Amniotic epithelial cell (primary cell): ENCODE data around the gene OR13C2.
A peak's percentile ranks its signal among the peaks of the same experiment; 100 is the strongest.
"Not testable (repeated sequence)": the region's sequence is repeated elsewhere in the genome, so short reads cannot be mapped to it uniquely, and the experiment has no call there.

Source experiments
- DNase-seq: peaks from one replicate; pipeline ENCODE4 v3.0.0-alpha.2; 2010; ENCODE audit warnings: low read depth

The OR13C2 gene, protein sequence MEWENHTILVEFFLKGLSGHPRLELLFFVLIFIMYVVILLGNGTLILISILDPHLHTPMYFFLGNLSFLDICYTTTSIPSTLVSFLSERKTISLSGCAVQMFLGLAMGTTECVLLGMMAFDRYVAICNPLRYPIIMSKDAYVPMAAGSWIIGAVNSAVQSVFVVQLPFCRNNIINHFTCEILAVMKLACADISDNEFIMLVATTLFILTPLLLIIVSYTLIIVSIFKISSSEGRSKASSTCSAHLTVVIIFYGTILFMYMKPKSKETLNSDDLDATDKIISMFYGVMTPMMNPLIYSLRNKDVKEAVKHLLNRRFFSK

DNA sequence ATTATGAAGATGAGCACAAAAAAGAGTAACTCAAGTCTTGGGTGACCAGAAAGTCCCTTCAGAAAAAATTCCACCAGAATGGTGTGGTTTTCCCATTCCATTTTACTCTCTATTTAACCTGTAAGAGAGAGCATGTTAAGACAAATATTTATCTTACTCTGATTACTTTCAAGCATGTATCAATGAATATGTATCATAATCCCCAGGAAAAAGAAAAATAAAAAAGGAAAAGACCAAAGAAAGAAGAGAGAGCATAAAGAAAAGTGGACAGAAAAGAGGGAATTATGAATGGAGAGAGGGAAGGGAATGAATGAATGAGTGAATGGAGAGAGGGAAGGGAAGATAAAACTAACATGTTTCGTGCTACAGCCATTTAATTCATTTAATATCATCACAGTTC lies at the start of gene OR13C2:
Gene OR13C2 (minus strand): TSS at position 101 of the 400 bp plus-strand sequence. CDS start 0 bp downstream, at position 101.
- DNase-seq = not testable (repeated sequence)

DNA sequence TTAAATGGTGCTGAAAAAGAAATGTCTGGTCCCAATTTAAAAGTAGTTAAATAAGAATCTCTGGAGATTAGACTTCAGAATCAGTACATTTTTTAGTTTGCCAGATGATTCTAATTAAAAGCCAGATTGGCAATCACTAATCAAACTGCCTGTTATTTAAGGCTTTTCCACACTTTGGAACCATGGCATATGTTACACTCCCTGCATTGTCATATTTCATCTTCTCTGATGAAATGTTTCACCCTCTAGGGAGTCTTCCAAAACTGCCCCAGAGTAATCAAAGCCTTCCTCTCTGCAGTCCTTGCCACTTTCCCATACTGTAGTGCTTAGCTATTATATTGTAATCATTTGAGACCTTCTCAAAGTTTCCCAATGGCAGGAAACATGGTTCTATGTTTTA lies 30.0 kb upstream of the OR13C2 start:
- no peak for DNase-seq

DNA sequence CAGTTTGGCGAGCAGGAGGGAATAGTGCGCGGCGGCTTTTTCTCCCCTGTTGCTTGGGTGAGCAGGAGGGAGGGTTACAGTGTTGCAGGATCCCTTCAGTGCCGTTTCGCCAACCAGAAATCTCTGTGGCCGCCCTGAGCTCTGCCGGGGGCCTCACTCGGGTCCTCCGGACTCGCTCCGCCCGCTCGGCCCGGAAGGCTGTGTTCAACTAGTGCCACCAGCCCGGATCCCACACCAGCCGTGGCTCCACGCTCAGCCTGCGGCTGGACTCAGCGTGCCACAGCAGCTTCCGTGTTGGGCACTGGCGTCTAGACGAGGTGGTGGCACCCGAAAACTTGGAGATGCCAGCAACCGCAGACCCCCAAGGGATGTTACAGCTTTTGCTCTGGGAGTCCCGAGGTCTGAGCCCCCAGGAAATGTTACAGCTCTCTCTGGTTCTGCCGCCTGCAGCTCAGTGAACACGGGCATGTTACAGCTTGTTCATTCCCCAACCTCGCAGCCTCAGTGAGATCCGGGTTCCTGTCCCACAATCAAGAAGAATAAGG lies 28.6 kb upstream of the OR13C2 start:
- DNase-seq = no peak

DNA sequence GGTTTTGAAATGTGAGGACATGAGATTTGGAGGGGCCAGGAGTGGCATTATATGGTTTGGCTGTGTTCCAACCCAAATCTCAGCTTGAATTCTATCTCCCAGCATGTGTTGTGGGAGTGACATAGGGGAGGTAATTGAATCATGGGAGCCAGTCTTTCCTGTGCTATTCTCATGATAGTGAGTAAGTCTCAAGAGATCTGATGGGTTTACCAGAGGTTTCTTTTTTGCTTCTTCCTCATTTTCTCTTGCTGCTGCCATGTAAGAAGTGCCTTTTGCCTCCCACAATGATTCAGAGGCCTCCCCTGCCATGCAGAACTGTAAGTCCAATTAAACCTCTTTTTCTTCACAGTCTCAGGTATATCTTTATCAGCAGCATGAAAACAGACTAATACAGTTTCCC lies 20.5 kb upstream of the OR13C2 start:
- not testable (repeated sequence) for DNase-seq

DNA sequence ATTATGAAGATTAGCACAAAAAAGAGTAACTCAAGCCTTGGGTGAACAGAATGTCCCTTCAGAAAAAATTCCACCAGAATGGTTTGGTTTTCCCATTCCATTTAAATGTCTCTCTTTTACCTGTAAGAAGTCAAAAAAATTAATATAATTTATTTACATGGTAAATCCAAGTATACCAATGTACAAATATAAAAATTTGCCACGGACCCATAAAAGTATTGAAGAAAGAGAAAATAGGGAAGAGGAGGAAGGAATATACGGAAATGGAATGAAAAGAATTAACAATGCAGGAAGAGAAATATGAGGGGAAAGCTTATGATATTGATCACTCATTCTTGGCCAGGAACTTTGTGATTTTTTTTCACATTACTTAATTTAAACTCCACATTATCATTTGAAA lies 12.7 kb upstream of the OR13C2 start, which contains the start of gene OR13C9:
Gene OR13C9 (minus strand): TSS at position 101 of the 400 bp plus-strand sequence. CDS start 0 bp downstream, at position 101.
- DNase-seq = no peak

DNA sequence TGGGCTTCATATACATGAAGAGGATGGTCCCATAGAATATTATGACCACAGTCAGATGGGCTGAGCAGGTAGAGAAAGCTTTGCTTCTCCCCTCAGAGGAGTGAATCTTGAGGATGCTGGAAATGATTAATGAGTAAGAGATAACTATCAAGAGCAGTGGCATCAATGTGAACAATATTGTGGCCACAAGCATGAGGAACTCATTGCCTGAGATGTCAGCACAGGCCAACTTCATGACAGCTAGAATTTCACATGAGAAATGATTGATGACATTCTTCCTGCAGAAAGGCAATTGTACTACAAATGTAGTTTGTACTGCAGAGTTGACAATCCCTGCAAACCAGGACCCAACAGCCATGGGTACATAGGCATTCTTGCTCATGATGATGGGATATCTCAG lies 12.0 kb upstream of the OR13C2 start:
- no peak for DNase-seq

DNA sequence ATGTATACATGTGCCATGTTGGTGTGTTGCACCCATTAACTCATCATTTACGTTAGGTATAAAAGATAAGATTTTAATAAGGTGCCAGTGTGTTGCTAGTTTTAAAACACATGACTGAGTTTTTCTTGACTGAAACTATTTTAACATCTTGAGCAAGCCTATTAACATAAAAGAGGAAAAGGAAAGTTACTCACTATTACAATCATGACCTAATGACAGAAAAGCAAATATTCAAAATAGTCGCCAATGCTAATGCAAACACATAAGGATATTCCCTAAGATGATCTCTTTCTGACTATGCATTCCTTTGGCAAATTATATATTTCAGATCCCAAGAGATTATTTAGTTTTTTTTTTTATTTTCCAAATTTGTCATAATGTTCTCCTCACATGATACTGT lies 5.8 kb upstream of the OR13C2 start:
- no peak for DNase-seq

DNA sequence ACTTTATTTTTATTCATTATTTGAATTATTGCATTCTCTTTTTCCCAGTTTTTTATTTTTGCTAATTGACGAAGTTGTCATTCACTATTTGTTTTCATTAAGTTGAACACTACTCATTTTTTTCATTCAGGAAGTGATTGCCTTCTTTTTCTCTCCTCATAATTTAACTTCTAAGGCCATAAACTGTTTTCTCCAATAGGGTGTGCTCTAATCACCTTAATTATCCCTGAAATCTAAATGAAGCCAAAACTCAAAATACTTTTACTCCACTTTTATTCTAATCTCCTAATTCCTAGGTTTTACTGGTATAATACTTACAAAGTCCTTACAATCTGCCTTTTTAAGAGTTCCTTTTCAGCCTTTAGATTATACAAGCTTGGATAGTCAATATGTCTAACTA lies 2.9 kb upstream of the OR13C2 start:
- DNase-seq = peak; percentile 2

DNA sequence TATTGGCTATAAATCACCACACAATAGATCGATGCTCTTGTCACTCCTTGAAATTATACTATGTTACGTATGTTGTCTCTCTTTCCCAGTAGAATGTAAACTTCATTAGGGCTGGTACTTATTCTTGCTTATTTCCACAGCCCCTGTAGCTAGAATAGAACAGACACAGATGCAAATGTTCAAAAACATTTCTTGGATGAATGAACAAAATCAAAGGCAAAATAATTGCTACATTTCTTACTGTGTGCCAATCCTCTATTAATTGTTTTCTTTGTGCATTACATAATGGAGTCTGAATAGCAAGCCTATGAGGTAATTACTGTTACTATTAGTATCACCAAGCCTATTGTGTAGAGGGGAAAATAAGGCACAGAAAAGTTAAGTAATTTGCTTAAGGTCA lies 725 bp upstream of the OR13C2 start:
- DNase-seq = no peak

DNA sequence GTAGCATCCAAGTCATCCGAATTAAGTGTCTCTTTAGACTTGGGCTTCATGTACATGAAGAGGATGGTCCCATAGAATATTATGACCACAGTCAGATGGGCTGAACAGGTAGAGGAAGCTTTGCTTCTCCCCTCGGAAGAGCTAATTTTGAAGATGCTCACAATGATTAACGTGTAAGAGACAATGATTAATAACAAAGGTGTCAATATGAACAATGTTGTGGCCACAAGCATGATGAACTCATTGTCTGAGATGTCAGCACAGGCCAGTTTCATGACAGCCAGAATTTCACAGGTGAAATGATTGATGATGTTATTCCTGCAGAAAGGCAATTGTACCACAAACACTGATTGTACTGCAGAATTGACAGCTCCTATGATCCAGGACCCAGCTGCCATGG lies 626 bp downstream of the OR13C2 start:
- DNase-seq = no peak

DNA sequence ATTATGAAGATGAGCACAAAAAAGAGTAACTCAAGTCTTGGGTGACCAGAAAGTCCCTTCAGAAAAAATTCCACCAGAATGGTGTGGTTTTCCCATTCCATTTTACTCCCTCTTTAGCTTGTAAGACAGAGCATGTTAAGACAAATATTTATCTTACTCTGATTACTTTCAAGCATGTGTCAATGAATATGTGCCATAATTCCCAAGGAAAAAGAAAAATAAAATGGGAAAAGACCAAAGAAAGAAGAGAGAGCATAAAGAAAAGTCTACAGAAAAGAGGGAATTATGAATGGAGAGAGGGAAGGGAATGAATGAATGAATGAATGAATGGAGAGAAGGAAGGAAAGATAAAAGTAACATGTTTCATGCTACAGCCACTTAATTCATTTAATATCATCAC lies 6.1 kb downstream of the OR13C2 start, which contains the start of gene OR13C5:
Gene OR13C5 (minus strand): TSS at position 101 of the 400 bp plus-strand sequence. CDS start 0 bp downstream, at position 101.
- not testable (repeated sequence) for DNase-seq

DNA sequence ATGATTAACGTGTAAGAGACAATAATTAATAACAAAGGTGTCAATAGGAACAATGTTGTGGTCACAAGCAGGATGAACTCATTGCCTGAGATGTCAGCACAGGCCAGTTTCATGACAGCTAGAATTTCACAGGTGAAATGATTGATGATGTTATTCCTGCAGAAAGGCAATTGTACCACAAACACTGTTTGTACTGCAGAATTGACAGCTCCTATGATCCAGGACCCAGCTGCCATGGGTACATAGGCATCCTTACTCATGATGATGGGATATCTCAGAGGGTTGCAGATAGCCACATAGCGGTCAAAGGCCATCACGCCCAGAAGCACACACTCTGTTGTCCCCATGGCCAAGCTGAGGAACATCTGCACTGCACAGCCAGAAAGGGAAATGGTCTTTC lies 6.7 kb downstream of the OR13C2 start:
- not testable (repeated sequence) for DNase-seq

DNA sequence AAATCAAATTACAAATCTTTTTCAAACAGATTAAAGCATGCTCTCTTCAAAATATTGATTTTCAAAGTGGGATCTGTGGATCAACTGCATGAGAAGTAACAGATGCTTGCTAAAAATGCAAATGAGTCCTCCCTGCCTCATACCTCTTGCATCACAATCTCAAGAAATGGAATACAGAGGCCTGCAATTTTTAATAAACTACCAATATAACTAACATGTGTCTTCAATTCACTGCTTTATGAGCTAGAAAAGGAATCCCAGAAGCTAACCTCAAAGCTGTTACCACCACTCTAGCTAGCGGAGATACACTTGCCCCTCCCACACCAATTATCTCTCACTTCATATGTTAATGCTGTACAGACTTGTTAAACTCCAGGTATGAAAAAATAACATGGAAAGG lies 15.8 kb downstream of the OR13C2 start:
- no peak for DNase-seq

DNA sequence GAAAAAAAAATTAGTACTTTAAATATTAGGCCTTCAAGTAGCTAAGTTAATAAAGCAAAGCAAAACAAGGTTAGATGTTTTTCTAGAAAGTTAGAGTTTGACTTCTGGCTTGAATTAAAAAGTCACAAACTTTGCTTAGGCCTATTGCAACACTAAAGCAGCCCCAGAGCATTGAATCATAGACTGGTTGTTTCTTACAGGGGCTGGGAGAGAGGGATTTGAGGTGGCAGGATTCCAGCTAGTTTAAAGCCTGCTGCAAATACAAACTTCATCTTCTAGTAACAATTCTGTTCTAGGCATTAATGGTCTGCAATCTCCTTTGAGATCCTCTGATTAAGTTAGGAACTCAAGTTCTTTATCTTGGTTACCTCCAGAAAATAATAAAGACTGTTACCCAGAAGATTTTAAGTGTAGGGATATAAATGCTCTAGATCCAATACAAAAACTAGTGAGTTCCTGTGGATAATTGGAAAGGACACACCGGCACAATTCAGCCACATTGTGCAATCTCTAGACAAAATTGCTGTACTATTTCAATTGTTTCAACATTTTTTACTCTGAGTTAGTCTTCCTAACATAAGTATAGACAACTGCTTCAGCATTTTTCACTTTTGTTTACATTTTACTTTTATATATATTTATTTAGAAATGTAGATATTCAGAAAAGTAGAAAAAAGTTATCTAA lies 18.8 kb downstream of the OR13C2 start:
- peak; percentile 65 for DNase-seq

DNA sequence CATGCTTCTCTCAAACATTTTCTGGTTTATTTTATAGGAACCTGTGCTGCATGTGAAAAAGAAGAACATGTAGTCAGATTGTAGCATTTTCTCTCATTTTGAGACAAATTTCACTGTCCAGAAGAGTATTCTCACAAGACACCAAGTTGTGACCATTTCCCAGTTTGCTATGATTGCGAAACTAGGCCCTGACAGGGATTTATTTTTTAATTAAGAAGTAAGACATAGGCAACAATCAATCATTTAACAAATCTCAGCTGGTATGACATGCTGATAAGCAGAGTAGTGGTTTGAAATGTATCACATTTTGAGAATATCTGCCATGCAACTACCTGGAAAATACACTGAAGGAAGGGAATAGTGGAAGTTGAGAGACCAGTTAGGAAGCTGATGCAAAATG lies 24.9 kb downstream of the OR13C2 start:
- no peak for DNase-seq

DNA sequence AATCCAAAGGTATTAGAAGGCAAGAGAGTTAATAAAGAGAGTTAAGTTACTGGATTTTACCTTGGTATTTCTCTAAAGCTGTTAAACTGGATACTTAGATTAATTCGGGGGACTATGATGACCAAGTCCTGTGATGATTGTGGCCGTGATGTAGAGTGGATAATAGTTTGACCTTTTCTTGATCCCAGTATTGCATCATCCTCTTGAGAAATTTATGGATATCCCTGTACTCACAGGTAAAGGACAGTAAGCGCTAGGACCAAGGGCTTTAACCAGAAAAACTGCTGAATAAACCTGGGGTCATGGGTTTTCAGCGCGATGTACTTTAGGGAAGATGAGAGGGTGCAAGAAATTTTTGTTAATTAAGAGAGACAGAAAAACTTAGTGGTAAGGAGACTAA lies 28.2 kb downstream of the OR13C2 start:
- no peak for DNase-seq

DNA sequence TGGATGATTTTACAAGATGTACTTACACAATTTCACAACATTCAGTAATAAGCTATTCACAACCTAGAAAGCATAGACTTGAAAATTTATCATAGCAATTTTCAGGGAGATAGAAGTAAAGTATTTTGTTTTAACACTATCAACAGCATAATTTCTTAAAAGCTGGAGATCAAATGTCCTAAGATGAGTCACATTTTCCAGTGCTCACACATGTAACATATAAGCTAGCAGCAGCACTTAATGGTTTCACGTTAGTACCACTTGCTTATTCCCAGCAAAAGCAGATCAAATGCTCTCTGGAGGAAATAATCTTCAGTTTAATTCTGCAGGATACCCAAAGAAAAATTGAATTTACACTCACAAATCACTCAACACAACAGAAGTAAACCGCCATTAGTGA lies 30.0 kb downstream of the OR13C2 start:
- no peak for DNase-seq

DNA sequence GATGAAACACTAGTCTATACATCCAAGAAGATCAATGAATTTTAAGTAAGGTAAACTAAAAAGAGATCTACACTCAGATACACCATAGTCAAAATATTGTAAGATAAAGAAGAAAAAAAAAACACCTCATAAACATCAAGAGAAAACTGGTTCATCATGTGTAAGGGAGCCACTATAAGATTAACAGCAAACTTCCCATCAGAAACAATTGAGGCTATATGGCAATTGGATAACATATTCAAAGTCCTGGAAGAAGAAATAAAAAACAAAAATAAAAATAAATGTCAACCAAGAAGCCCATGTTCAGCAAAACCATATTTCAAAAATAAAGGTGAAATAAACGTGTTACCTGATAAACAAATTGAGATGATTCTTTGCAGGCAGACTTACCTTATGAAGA lies 32.8 kb downstream of the OR13C2 start:
- no peak for DNase-seq

DNA sequence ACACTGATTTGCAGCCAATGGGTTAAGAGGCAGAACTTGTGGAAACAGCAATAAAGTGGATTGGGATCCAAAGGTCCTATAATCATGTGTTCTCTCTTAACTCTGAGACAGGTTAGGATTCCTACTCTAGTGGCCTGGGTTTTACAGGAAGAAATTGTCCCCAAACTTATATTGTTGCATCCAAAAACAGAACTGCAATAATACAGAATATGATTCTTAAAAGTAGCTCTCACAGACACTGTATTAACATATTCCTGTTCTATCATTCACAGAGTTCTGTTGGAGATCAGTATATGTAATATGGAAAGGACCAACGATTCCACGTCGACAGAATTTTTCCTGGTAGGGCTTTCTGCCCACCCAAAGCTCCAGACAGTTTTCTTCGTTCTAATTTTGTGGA lies 36.6 kb downstream of the OR13C2 start, which contains the start of gene OR13C8:
Gene OR13C8 (plus strand): TSS at position 301 of the 400 bp plus-strand sequence. CDS start 0 bp downstream, at position 301.
- no peak for DNase-seq

DNA sequence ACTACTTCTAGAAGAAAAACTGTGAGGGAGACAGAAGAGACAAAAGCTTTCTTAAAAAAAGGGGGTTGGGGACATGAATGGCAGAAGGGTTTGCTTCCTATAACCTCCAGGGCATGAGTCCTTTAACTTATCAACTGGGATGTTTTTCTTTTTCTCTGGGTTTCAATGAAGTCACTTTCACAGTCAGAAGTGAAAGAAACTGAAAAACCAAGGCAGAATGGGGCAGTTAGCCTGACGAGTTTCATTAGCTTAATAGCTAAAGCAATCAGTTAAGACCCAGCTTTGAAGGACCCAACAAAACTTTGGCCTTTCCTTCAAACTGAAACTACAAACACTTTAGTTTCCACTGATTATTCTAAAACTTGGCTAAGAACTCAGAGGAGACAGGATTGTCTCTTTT lies 41.1 kb downstream of the OR13C2 start:
- no peak for DNase-seq

DNA sequence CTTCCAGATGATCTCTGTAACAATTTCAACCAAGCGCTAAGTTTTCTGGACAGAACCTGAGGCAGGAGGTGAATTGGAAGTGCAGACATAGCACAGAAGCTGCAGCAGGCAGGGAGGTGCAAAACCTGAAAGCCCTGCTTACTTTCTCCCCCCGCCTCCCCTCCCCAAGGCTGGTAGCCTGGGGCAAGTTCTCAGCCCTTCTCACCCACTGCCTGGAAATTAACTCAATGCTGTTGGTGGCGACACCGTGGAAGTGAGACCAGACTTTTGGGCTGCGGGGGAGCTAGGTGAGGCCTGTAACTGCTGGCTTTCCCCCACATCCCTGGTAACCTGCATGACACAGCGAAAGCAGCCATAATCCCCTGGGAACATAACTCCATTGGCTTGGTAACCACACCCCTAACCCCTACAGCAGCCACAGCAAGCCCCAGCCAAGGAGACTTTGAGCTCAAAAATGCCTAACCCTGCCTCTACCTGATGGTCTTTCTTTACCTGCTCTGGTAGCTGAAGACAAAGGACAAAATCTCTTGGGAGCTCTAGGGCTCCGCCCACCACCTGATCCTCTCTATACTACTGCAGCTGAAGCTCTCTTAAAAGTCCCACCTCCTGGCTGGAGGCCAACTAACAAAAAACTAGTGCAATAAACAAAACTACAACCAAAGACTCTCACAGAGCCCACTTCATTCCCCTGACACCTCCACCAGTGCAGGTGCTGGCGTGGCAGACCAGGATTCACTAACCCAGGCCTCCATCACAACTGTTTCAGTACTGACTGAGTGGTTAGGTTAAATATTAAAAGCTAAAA lies 48.4 kb downstream of the OR13C2 start:
- DNase-seq = no peak

DNA sequence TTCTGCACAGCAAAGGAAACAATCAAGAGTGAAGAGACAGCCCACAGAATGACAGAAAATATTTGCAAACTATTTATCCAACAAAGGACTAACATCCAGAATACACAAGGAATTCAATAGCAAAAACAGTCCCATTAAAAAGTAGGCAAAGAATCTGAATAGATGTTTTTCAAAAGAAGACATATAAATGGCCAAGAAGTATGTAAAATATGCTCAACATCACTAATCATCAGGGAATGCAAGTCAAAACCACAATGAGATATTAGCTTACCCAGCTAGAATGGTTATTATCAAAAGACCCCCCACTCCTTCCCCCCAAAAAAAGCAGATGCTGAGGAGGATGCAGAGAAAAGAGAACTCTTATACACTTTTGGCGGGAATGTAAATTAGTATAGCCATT lies 49.9 kb downstream of the OR13C2 start:
- DNase-seq = no peak
